A549 (cell line): Measurements from ENCODE around the gene ARHGAP26. TPM values are rescaled to one million over a fixed set of nuclear protein-coding genes. Genes with fewer than 3 reads are reported as not detected.
A peak's percentile ranks its signal among the peaks of the same experiment; 100 is the strongest.

ENCODE experiments used
- ATAC-seq, 2 experiments: fragments of 200-7000 bp in 1 of 2; fragments of >200 bp in 1 of 2; cut with Nextera tagmentation in 1 of 2; cut with Tn5 transposase in 1 of 2; 3 replicates each; pipeline versions ENCODE4 v1.8.0 to v1.9.1; 2018 to 2020; ENCODE audit warnings: mild to moderate bottlenecking in 1 of 2, moderate library complexity in 1 of 2
- CTCF ChIA-PET: fragments of 300-600 bp; sonication (Branson Sonifier 250); formaldehyde crosslinking; extraction: SDS; loops from one replicate; lab custom pipeline; 2021; ENCODE audit warnings: antibody characterized with exemption, inconsistent platforms; lab: Yijun Ruan, JAX
- POLR2A ChIA-PET: fragments of 350-600 bp; formaldehyde crosslinking; extraction: SDS; loops from one replicate; lab custom pipeline; 2021; ENCODE audit warnings: antibody characterized with exemption, inconsistent platforms; lab: Yijun Ruan, JAX
- DNase-seq, 2 experiments: peaks; one replicate each; pipeline versions ENCODE4 v3.0.0 to v3.0.0-alpha.2; 2011 to 2016; ENCODE audit warnings: low read depth in 1 of 2, low spot score in 1 of 2
- FAIRE-seq: peaks from 2 replicates; lab custom pipeline; 2011; peaks lifted over from hg19 to GRCh38; lab: Jason Lieb, UNC
- H3K27ac ChIP-seq, 2 experiments: fragments of >200 bp; sonication (Bioruptor Twin); formaldehyde crosslinking; 3 replicates each; pipeline ENCODE4 v1.5.1; 2016 to 2017
- H3K4me1 ChIP-seq: fragments of >200 bp; sonication (Bioruptor Twin); formaldehyde crosslinking; 3 replicates; pipeline ENCODE4 v1.6.1; 2016
- H3K4me2 ChIP-seq: fragments of >200 bp; sonication (Bioruptor Twin); formaldehyde crosslinking; 3 replicates; pipeline ENCODE4 v1.6.1; 2016
- H3K4me3 ChIP-seq: fragments of >200 bp; sonication (Bioruptor Twin); formaldehyde crosslinking; 3 replicates; pipeline ENCODE4 v1.5.1; 2016
- H3K9me3 ChIP-seq: fragments of >200 bp; sonication (Bioruptor Twin); formaldehyde crosslinking; 3 replicates; pipeline ENCODE4 v1.6.1; 2016
- ELK1 ChIP-seq: fragments of 150-350 bp; IDR thresholded peaks from 2 replicates; pipeline ENCODE4 v1.6.1; 2014; ENCODE audit warnings: low read depth, mild to moderate bottlenecking, low read length
- ESRRA ChIP-seq: fragments of 150-350 bp; IDR thresholded peaks from 2 replicates; pipeline ENCODE4 v1.6.1; 2014; ENCODE audit warnings: mild to moderate bottlenecking, low read length, borderline replicate concordance
- FOSL2 ChIP-seq, 2 experiments: fragments of 450-650 bp in 1 of 2; fragments of >200 bp in 1 of 2; sonication (Bioruptor Twin) in 1 of 2; formaldehyde crosslinking; IDR thresholded peaks; 2 replicates each; pipeline versions ENCODE4 v1.5.0 to v1.6.1; 2016 to 2020; ENCODE audit warnings: mild to moderate bottlenecking in 1 of 2, moderate library complexity in 1 of 2
- FOXS1 ChIP-seq: fragments of 250-450 bp; sonication (Bioruptor Pico); IDR thresholded peaks from 2 replicates; pipeline ENCODE4 v1.5.0; 2020; ENCODE audit warnings: mild to moderate bottlenecking, moderate library complexity
- HDAC2 ChIP-seq: fragments of 200-600 bp; sonication (generic); IDR thresholded peaks from 2 replicates; pipeline ENCODE4 v1.6.1; 2016
- HEYL ChIP-seq: fragments of 250-450 bp; sonication (Bioruptor Pico); IDR thresholded peaks from 2 replicates; pipeline ENCODE4 v1.8.0; 2021; ENCODE audit warnings: mild to moderate bottlenecking, moderate library complexity
- HOXB13 ChIP-seq: fragments of 250-450 bp; sonication (Bioruptor Pico); IDR thresholded peaks from 2 replicates; pipeline ENCODE4 v1.5.0; 2020; ENCODE audit warnings: low read depth, mild to moderate bottlenecking, moderate library complexity
- NFE2L2 ChIP-seq: fragments of 150-350 bp; conservative IDR thresholded peaks from 2 replicates; pipeline ENCODE4 v1.6.1; 2014; ENCODE audit warnings: low read length
- NR3C1 ChIP-seq: fragments of >200 bp; sonication (Bioruptor Twin); formaldehyde crosslinking; IDR thresholded peaks from 3 replicates; pipeline ENCODE4 v1.6.1; 2017
- PBX3 ChIP-seq: IDR thresholded peaks from 2 replicates; pipeline ENCODE4 v1.6.1; 2012
- RAD21 ChIP-seq, 2 experiments: fragments of >200 bp in 1 of 2; sonication (Bioruptor Twin) in 1 of 2; formaldehyde crosslinking in 1 of 2; IDR thresholded peaks in 1 of 2; conservative IDR thresholded peaks in 1 of 2; 2 replicates in 1 of 2; 3 replicates in 1 of 2; pipeline ENCODE4 v1.6.1; 2012 to 2018; ENCODE audit warnings: inconsistent platforms in 1 of 2
- RARB ChIP-seq: fragments of 250-450 bp; sonication (Bioruptor Pico); IDR thresholded peaks from 2 replicates; pipeline ENCODE4 v1.8.0; 2021; ENCODE audit warnings: mild to moderate bottlenecking, moderate library complexity
- RCOR1 ChIP-seq: fragments of 150-350 bp; IDR thresholded peaks from 2 replicates; pipeline ENCODE4 v1.6.1; 2014; ENCODE audit warnings: antibody characterized with exemption, low read length, low read depth
- RFX5 ChIP-seq: fragments of 450-650 bp; IDR thresholded peaks from 2 replicates; pipeline ENCODE4 v1.7.1; 2014; ENCODE audit warnings: antibody characterized with exemption, mild to moderate bottlenecking, moderate library complexity
- RNF2 ChIP-seq: fragments of 200-600 bp; sonication (generic); IDR thresholded peaks from 2 replicates; pipeline ENCODE4 v1.6.1; 2016; ENCODE audit warnings: low read depth, mild to moderate bottlenecking, antibody characterized with exemption, moderate library complexity, borderline replicate concordance
- TFCP2L1 ChIP-seq: fragments of 250-450 bp; sonication (Bioruptor Pico); IDR thresholded peaks from 2 replicates; pipeline ENCODE4 v1.5.0; 2021; ENCODE audit warnings: mild to moderate bottlenecking
- ZFP36 ChIP-seq: fragments of 450-650 bp; IDR thresholded peaks from 2 replicates; pipeline ENCODE4 v1.6.1; 2014; ENCODE audit warnings: borderline replicate concordance; ENCODE audit not compliant: partially characterized antibody
- ZSCAN20 ChIP-seq: fragments of 250-450 bp; sonication (Bioruptor Pico); IDR thresholded peaks from 2 replicates; pipeline ENCODE4 v1.8.0; 2022; ENCODE audit warnings: mild to moderate bottlenecking, moderate library complexity
- WGBS: methylation state at CpG from one replicate; pipeline ENCODE4 v1.1.6; 2017; ENCODE audit errors: missing lambda C conversion rate; 5-methylcytosine and 5-hydroxymethylcytosine counted together
- polyA plus RNA-seq, 4 experiments: library from polyadenylated mRNA; depleted of rRNA in 3 of 4; stranded (reverse); fragments of >200 nt; fragmentation: RNase III in 1 of 4; extraction: RNeasy Plus Mini Kit Qiagen cat#74134 plus additional on column Dnase treatment in 1 of 4; gene quantifications; 2 replicates in 3 of 4; 3 replicates in 1 of 4; pipeline ENCODE4 v1.2.3, GENCODE V29; 2011 to 2017

ARHGAP26 gene
- polyA plus RNA-seq, 2 of the 4 experiments (the other 2 are of a cell fraction), result 6.6 to 19.1 TPM

GRCh38 chr5:143057580-143057999 is 287.4 kb downstream of the ARHGAP26 start:
- Histone ChIP-seq H3K4me2 (no peak overlapping the region), H3K4me3 (no peak overlapping the region), H3K9me3 (no peaks in the 10 kb centered on the region), H3K27ac (no peak overlapping the region), H3K4me1 (peaks cover 38% of the 10 kb centered on the region)
- WGBS, result 89% methylated on average over 3 of the region's 3 CpGs
- POLR2A ChIA-PET, result no interaction called here
- DNase-seq (no peak), ATAC-seq (no peak), FAIRE-seq (no peak)
- no peak for TF ChIP-seq RCOR1
- TF ChIP-seq ZSCAN20 (CRISPR knock-in tag), result no peak
- TF ChIP-seq RFX5, result no peak
- no peak for TF ChIP-seq NFE2L2
- TF ChIP-seq HDAC2, result no peak
- TF ChIP-seq NR3C1, result no peak
- no peak for TF ChIP-seq HOXB13 (CRISPR knock-in tag)
- TF ChIP-seq HEYL (CRISPR knock-in tag), result no peak
- no peak for TF ChIP-seq FOXS1 (CRISPR knock-in tag)
- TF ChIP-seq ESRRA, result no peak
- no peak for TF ChIP-seq RNF2
- no peak for TF ChIP-seq TFCP2L1
- CTCF ChIA-PET, result no interaction called here

- CTCF ChIA-PET, result no interaction called here
- no peaks in the 10 kb centered on the region for H3K9me3 ChIP-seq
- no peak for DNase-seq
- peaks cover 45% of the 10 kb centered on the region for H3K4me1 ChIP-seq
- 87% methylated on average over 1 of the region's 1 CpG for WGBS
- no peak overlapping the region for H3K4me3 ChIP-seq
- POLR2A ChIA-PET, result no interaction called here
- H3K4me2 ChIP-seq, result no peak overlapping the region
- ATAC-seq, result no peak
- TF ChIP-seq ZFP36, result no peak
- TF ChIP-seq FOSL2 (IDR thresholded peaks at IDR 0.05), result no peak
- TF ChIP-seq FOSL2 (CRISPR knock-in tag; IDR thresholded peaks at IDR 0.05), result peak; percentile 17; the same call in 1 of the 2 replicates
- TF ChIP-seq, all 56 proteins: peak for 1
- no peak for FAIRE-seq
- no peak overlapping the region for H3K27ac ChIP-seq
These were observed 289.2 kb downstream of the ARHGAP26 start for GRCh38 chr5:143059355-143059754.

- Histone ChIP-seq H3K4me3 (no peak overlapping the region), H3K9me3 (no peaks in the 10 kb centered on the region)
- no peak for FAIRE-seq
- ChIA-PET POLR2A (interaction anchor here (0.6 kb wide), 1 partner anchor 21 kb away, joined by 3 read pairs; no protein-coding TSS in a partner anchor), CTCF (interaction anchor here (0.7 kb wide), 1 partner anchor 285 kb away, joined by 3 read pairs; no protein-coding TSS in a partner anchor)
- TF ChIP-seq ELK1, result no peak
- no peak for TF ChIP-seq PBX3
- no peak for TF ChIP-seq RAD21 (conservative IDR thresholded peaks at IDR 0.05 in 1 of 2, IDR thresholded peaks at IDR 0.05 in 1 of 2)
- no peak for TF ChIP-seq RARB
- TF ChIP-seq, all 56 proteins: peak for 0
- Histone ChIP-seq H3K4me2 (peak overlapping the region; percentile 52; the same call in 2 of the 3 replicates), H3K4me1 (peaks cover 47% of the 10 kb centered on the region), H3K27ac (0 out of 6 replicates have a peak overlapping the region, but pooled peaks of 1 of the 2 experiments have one; percentile 20)
- WGBS, result 81% methylated on average over 3 of the region's 3 CpGs
- ATAC-seq (no peak), DNase-seq (no peak)
These were observed 290.0 kb downstream of the ARHGAP26 start for GRCh38 chr5:143059976-143060765.
